Liver (tissue), 3 donors: ENCODE results near the gene IL22RA1.

ENCODE experiments used
- CTCF ChIP-seq: fragments of 150-350 bp; IDR thresholded peaks from 2 replicates; pipeline ENCODE4 v1.5.1; 2017; ENCODE audit warnings: improper control_type of control experiment, low read depth, low read length; ENCODE audit not compliant: missing input control
- HNF4A ChIP-seq, 2 donors: conservative IDR thresholded peaks; 2 replicates each; pipeline ENCODE4 v1.6.1; 2016; ENCODE audit warnings: antibody characterized with exemption in 2 of 2, mild to moderate bottlenecking in 2 of 2
- RAD21 ChIP-seq, 2 donors: IDR thresholded peaks; 2 replicates each; pipeline ENCODE4 v1.6.1; 2016; ENCODE audit warnings: antibody characterized with exemption in 2 of 2, mild to moderate bottlenecking in 2 of 2
- YY1 ChIP-seq: IDR thresholded peaks from 2 replicates; pipeline ENCODE4 v1.6.1; 2016; ENCODE audit warnings: antibody characterized with exemption, mild to moderate bottlenecking
- TF ChIP-seq, protein P1 (sequence below): IDR thresholded peaks from 2 replicates; pipeline ENCODE4 v1.6.1; 2016; ENCODE audit warnings: antibody characterized with exemption
- donor health status: healthy.
- donor health status: healthy.

- TF ChIP-seq CTCF = no peak
- peak in 1 of 2 donors; percentile 64 for TF ChIP-seq HNF4A (conservative IDR thresholded peaks at IDR 0.05)
- TF ChIP-seq, protein P1, sequence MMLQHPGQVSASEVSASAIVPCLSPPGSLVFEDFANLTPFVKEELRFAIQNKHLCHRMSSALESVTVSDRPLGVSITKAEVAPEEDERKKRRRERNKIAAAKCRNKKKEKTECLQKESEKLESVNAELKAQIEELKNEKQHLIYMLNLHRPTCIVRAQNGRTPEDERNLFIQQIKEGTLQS = no peak
- no peak for TF ChIP-seq RAD21 (IDR thresholded peaks at IDR 0.05)
- no peak for TF ChIP-seq YY1
Observed at GRCh38 chr1:24178407-24178806, 35.5 kb upstream of the IL22RA1 start.
